GM19023 (cell line): Measurements from ENCODE around the gene CPEB2.

Source experiments
- ATAC-seq: cut with Tn5 transposase; IDR thresholded peaks from one replicate; pipeline ENCODE4 v1.9.1; 2021; ENCODE audit warnings: mild to moderate bottlenecking, moderate library complexity; ENCODE audit not compliant: unreplicated experiment

CPEB2 gene

DNA sequence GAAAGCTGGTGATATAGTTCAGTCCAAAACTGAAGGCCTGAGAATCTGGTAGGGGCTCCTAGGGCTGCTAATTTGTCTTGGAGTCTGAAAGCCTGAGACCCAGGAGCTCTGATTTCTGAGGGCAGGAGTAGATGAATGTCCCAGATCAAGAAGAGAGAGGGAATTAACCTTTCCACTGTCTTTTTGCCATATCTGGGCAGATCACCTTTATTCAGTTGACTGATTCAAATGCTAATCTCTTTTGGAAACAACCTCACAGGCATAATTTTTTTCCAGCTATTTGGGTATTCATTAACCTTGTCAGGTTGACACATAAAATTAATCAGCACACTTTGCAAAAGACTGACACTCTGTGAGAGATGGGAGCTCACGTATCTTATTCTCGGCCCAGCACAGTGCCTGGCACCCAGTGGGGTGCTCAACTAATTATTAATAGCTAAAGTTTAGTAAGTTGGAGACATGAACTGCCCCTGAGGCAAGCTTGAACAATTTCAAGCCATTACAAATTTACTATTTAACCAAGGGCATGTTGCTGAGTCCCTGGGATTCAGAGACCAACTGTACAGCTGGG is 114.3 kb downstream of the CPEB2 start:
- no peak for ATAC-seq

GRCh38 chr4:15117270-15117946 is 115.1 kb downstream of the CPEB2 start:
- ATAC-seq: no peak

DNA sequence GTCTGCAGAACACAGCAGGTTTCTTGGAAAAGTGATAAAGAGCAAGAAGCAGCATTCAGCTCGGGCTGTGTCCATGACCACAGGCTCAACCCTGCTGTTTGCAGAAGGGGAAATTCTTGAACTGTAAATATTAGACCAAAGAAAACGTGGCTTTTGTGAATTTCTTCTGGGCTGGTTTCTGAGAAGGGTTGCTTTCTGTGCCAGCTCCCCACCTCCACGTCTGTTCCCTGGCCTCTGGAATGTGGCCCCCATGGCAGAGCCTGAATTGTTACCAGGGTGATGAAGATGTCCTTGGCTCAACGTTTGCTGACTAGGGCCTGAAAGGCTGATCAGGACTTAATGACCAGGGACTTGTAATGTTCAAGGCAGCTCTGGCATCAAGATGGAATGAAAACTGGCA is 116.0 kb downstream of the CPEB2 start:
- ATAC-seq: no peak
